Hematopoietic multipotent progenitor cell treated with erythropoietin and hydrocortisone succinate and interleukin-3 and kit ligand, for 4 days (in vitro differentiated cells): ENCODE data around the gene ORAI2.
"Not testable (repeated sequence)": the region's sequence is repeated elsewhere in the genome, so short reads cannot be mapped to it uniquely, and the experiment has no call there.

ENCODE experiments used
- DNase-seq: peaks from one replicate; pipeline ENCODE4 v3.0.0-alpha.2; 2015

The ORAI2 gene

GRCh38 chr7:102505298-102506185, 72.2 kb downstream of the ORAI2 start:
- not testable (repeated sequence) for DNase-seq
